PC-9 (cell line): ENCODE results near the gene PHLPP1.

ENCODE experiments used
- EZH2 ChIP-seq: fragments of 200-600 bp; sonication (generic); IDR thresholded peaks from 2 replicates; pipeline ENCODE4 v1.8.0; 2017; ENCODE audit warnings: antibody characterized with exemption, low read depth
- TF ChIP-seq, protein P1 (sequence below): fragments of 200-600 bp; sonication (generic); conservative IDR thresholded peaks from 2 replicates; pipeline ENCODE4 v1.6.1; 2017; ENCODE audit warnings: mixed run types, antibody characterized with exemption, mild to moderate bottlenecking, moderate library complexity

DNA sequence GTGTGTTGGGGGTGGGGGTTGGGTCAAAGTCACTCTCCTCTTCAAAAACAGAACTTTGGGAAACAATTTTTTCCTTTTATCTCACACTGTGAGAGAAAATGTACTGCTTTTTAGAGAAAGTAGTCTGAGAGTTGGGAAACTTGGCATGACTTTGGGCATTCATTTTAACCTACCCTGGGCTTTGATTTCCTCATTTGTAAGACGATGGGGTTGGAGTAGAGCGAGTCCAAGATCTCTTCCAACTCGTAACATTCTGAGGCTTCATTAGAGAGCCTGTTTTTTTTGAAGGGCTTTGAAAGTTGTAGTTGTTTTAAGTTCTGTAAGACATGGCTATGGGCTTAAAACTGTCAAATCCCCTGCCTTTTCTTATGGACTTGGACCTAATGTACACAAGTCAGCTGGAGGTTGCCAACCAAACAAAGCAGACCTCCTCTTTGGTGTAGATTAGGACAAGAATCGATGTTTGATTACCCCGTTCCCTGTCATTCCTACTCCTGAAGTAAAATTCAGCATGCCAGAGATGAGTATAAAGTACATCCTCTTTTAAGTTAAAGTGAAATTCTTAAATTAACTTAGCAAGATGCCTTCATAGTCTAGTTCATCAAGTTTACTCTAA is 8.4 kb downstream of the PHLPP1 start:
- TF ChIP-seq, protein P1, sequence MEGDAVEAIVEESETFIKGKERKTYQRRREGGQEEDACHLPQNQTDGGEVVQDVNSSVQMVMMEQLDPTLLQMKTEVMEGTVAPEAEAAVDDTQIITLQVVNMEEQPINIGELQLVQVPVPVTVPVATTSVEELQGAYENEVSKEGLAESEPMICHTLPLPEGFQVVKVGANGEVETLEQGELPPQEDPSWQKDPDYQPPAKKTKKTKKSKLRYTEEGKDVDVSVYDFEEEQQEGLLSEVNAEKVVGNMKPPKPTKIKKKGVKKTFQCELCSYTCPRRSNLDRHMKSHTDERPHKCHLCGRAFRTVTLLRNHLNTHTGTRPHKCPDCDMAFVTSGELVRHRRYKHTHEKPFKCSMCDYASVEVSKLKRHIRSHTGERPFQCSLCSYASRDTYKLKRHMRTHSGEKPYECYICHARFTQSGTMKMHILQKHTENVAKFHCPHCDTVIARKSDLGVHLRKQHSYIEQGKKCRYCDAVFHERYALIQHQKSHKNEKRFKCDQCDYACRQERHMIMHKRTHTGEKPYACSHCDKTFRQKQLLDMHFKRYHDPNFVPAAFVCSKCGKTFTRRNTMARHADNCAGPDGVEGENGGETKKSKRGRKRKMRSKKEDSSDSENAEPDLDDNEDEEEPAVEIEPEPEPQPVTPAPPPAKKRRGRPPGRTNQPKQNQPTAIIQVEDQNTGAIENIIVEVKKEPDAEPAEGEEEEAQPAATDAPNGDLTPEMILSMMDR, result no peak
- TF ChIP-seq EZH2, result no peak
